GM12801 (cell line): ENCODE data around the gene GNB5.

Experiments
- TF ChIP-seq, protein P1 (sequence below): IDR thresholded peaks from one replicate; pipeline ENCODE4 v1.5.1; 2011; ENCODE audit warnings: control low read depth; ENCODE audit not compliant: insufficient read length; ENCODE audit errors: extremely low read depth

Gene GNB5

DNA sequence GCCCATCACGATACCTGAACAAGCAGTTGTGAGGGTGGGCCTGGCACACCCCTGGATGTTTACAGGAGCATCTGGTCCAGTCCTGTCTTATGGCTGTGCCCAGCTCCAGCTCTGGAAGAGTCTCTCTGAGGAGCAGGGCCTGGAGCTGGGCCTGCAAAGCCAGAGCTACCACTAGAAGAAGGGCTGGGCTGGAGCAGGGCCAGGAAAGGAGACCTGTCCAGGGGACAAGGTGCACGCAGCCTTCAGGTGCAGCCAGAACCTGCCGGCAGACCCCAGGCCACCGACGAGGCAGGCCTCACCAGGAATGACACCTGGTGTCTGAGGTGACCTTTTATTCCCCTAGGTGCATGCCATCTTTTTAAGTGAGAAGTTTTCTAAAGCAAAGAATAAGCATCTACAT lies 70.2 kb downstream of the GNB5 start:
- TF ChIP-seq, protein P1, sequence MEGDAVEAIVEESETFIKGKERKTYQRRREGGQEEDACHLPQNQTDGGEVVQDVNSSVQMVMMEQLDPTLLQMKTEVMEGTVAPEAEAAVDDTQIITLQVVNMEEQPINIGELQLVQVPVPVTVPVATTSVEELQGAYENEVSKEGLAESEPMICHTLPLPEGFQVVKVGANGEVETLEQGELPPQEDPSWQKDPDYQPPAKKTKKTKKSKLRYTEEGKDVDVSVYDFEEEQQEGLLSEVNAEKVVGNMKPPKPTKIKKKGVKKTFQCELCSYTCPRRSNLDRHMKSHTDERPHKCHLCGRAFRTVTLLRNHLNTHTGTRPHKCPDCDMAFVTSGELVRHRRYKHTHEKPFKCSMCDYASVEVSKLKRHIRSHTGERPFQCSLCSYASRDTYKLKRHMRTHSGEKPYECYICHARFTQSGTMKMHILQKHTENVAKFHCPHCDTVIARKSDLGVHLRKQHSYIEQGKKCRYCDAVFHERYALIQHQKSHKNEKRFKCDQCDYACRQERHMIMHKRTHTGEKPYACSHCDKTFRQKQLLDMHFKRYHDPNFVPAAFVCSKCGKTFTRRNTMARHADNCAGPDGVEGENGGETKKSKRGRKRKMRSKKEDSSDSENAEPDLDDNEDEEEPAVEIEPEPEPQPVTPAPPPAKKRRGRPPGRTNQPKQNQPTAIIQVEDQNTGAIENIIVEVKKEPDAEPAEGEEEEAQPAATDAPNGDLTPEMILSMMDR: no peak

DNA sequence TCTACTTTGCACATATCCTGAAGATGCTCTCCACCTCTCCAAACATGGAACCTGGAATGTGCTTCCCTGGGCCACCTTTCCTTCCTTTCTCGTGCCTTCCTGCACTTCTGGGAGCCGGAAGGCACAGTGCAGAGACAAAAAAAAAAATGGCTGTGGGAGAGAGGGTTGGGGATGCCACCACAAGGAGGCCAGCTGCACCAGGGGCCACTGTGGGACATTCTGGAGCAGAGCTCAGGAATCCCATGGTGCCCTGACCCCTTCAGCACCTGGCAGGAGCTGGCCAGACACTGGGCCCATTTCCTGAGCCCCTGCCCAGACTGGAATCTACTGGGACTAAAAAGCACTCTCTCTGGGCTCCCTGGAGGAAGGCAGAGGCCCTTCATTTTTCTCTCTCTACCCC lies 70.7 kb downstream of the GNB5 start:
- TF ChIP-seq, protein P1: no peak

GRCh38 chr15:52118969-52119749 lies 72.0 kb downstream of the GNB5 start:
- TF ChIP-seq, protein P1: no peak

DNA sequence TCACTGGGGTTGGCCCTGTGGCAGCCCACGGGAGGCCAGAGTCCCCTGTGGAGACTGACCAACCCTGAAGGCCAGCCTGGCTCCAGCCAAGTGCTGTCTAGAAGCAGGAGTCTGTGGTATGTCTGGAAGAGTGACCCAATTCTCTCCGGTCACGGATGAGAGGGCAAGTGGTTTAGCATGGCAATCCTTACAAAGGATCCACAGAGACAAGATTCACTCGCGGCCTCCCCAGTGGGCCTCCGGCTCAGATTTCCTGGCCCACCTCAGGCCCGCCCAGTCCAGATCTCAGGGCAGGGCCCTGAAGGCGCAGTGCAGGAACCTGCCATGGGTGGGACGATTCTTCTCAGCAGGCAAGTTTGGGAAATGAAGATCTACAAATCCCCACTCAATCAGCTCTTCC lies 73.6 kb downstream of the GNB5 start:
- TF ChIP-seq, protein P1: no peak

- TF ChIP-seq, protein P1: no peak
Observed at GRCh38 chr15:52115598-52116427, 75.4 kb downstream of the GNB5 start.

DNA sequence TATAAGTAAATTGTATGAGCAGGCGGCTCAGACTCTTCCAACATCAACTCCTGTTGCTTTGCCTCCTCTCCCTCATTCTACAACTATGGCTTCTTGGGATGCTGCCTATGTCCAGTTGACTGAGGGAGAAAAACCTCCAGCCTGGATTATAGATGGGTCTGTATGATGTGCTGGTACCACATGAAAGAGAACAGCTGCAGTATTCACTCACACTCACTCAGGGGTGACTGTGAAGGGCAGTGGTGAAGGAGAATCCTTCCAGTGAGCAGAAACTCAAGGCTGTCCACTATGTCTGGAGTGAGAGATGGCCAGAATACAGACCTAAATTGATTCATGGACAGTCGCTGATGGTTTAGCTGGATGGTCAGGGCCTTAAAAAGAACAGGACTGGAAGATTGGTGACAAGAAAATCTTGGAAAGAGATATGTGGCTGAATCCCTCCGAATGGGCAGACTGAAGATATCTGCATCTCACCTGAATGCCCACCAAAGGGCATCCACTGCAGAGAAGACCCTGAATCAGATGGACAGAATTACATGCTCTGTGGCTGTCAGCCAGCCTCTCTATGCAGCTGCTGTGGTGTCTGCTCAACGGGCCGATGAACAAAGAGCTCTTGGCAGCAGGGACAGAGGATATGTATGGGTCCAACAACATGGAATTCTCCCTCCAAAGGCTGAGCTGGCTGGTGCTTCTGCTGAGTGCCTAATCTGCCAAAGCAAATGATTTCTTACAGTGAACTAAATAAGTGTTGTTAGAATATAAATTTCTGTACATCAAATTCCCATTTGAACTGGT lies 76.7 kb downstream of the GNB5 start:
- TF ChIP-seq, protein P1: no peak

- TF ChIP-seq, protein P1: no peak
Observed at GRCh38 chr15:52113708-52114107, 77.5 kb downstream of the GNB5 start.
